ENCODE measurements around the gene RCCD1. TPM values are rescaled to one million over a fixed set of nuclear protein-coding genes. Genes with fewer than 3 reads are reported as not detected.

The RCCD1 gene
- total RNA-seq, 1 experiment from 2014 or later: 51.5 TPM

GRCh38 chr15:90957791-90958190 lies 3.1 kb downstream of the RCCD1 start:
- BruUV-seq (replicated peaks): no TSS peak
- intact Hi-C loops (cut with micrococcal nuclease; ENCODE audit: unreplicated experiment): loop anchor here (5.0 kb wide), 2 partner anchors 75 to 315 kb away; no protein-coding TSS in a partner anchor
- Histone ChIP-seq H3K4me1 (replicated peaks; ENCODE audit: insufficient read depth) (peaks cover 10% of the 10 kb centered on the region), H3K36me3 (ENCODE audit: low read depth) (no peaks in the 10 kb centered on the region), H4K20me1 (ENCODE audit: insufficient read depth) (peaks cover 4% of the 10 kb centered on the region; the same call in 1 of the 2 replicates), H3K4me3 (no peak overlapping the region), H3K9me2 (ENCODE audit: insufficient read depth) (no peaks in the 10 kb centered on the region), H3K9me3 (ENCODE audit: insufficient read depth, low read depth) (no peaks in the 10 kb centered on the region), H3K27me3 (ENCODE audit: insufficient read depth, low read depth) (no peaks in the 10 kb centered on the region), H3F3A (ENCODE audit: insufficient read depth, low read depth) (peaks cover 29% of the 10 kb centered on the region), H2AFZ (no peak overlapping the region), H3K4me2 (no peak overlapping the region), H3K27ac (no peak overlapping the region), H3K79me2 (ENCODE audit: low read depth) (peaks cover 25% of the 10 kb centered on the region)
- TF ChIP-seq CTCF (conservative IDR thresholded peaks at IDR 0.05) (no peak), EZH2 (IDR thresholded peaks at IDR 0.05; ENCODE audit: low read depth) (no peak)
- CTCF ChIA-PET: no interaction called here
- no peak for DNase-seq
- POLR2A ChIA-PET (ENCODE audit: unreplicated experiment): no interaction called here

GRCh38 chr15:90959028-90959595 lies 4.4 kb downstream of the RCCD1 start:
- Histone ChIP-seq H3K27me3 (ENCODE audit: insufficient read depth, low read depth) (no peaks in the 10 kb centered on the region), H3K9me3 (ENCODE audit: insufficient read depth, low read depth) (no peaks in the 10 kb centered on the region), H3K4me1 (replicated peaks; ENCODE audit: insufficient read depth) (peaks cover 10% of the 10 kb centered on the region), H3K4me3 (no peak overlapping the region), H3K36me3 (ENCODE audit: low read depth) (no peaks in the 10 kb centered on the region; the same call in 1 of the 2 replicates), H3K4me2 (no peak overlapping the region), H3K27ac (no peak overlapping the region), H3K9me2 (ENCODE audit: insufficient read depth) (no peaks in the 10 kb centered on the region), H2AFZ (no peak overlapping the region), H3F3A (ENCODE audit: insufficient read depth, low read depth) (peaks cover 25% of the 10 kb centered on the region), H4K20me1 (ENCODE audit: insufficient read depth) (peaks cover 4% of the 10 kb centered on the region; the same call in 1 of the 2 replicates), H3K79me2 (ENCODE audit: low read depth) (peaks cover 28% of the 10 kb centered on the region)
- ChIA-PET POLR2A (ENCODE audit: unreplicated experiment) (no interaction called here), CTCF (no interaction called here)
- TF ChIP-seq EZH2 (IDR thresholded peaks at IDR 0.05; ENCODE audit: low read depth) (no peak), CTCF (conservative IDR thresholded peaks at IDR 0.05) (no peak)
- DNase-seq: no peak
- no TSS peak for BruUV-seq (replicated peaks)
- intact Hi-C loops (cut with micrococcal nuclease; ENCODE audit: unreplicated experiment): loop anchor here (5.0 kb wide), 2 partner anchors 73 to 313 kb away; no protein-coding TSS in a partner anchor

- intact Hi-C loops (cut with micrococcal nuclease; ENCODE audit: unreplicated experiment): loop anchor here (5.0 kb wide), 2 partner anchors 72 to 312 kb away; no protein-coding TSS in a partner anchor
Observed at GRCh38 chr15:90959894-90960293, 5.2 kb downstream of the RCCD1 start.

More at GRCh38 chr15:90959894-90960293, 5.2 kb downstream of the RCCD1 start:
- no peak for DNase-seq
- no peak overlapping the region for H3K4me2 ChIP-seq
- no peaks in the 10 kb centered on the region; the same call in 1 of the 2 replicates for H3K36me3 ChIP-seq (ENCODE audit: low read depth)
- H3F3A ChIP-seq (ENCODE audit: insufficient read depth, low read depth): peaks cover 27% of the 10 kb centered on the region
- H3K79me2 ChIP-seq (ENCODE audit: low read depth): peaks cover 28% of the 10 kb centered on the region
- ChIA-PET CTCF (no interaction called here), POLR2A (ENCODE audit: unreplicated experiment) (no interaction called here)
- H3K27me3 ChIP-seq (ENCODE audit: insufficient read depth, low read depth): no peaks in the 10 kb centered on the region
- BruUV-seq (replicated peaks): no TSS peak
- peaks cover 4% of the 10 kb centered on the region; the same call in 1 of the 2 replicates for H4K20me1 ChIP-seq (ENCODE audit: insufficient read depth)
- no peaks in the 10 kb centered on the region for H3K9me3 ChIP-seq (ENCODE audit: insufficient read depth, low read depth)
- no peak for TF ChIP-seq EZH2 (IDR thresholded peaks at IDR 0.05; ENCODE audit: low read depth)
- no peak for TF ChIP-seq CTCF (conservative IDR thresholded peaks at IDR 0.05)
- H3K27ac ChIP-seq: no peak overlapping the region
- peaks cover 10% of the 10 kb centered on the region for H3K4me1 ChIP-seq (replicated peaks; ENCODE audit: insufficient read depth)
- H3K9me2 ChIP-seq (ENCODE audit: insufficient read depth): no peaks in the 10 kb centered on the region
- H2AFZ ChIP-seq: no peak overlapping the region
- H3K4me3 ChIP-seq: no peak overlapping the region

Measured in PC-9 (cell line).